HL-60 (cell line): ENCODE data around the gene PLA2G4B.

Experiments used
- DNase-seq, 2 experiments: peaks; one replicate each; pipeline ENCODE4 v3.0.0-alpha.2; 2010 to 2020; ENCODE audit warnings: low read depth in 1 of 2, low spot score in 1 of 2
- H3K27ac ChIP-seq: fragments of 250-450 bp; sonication (Bioruptor Pico); replicated peaks from 2 replicates; pipeline ENCODE4 v1.5.1; 2020; ENCODE audit warnings: mild to moderate bottlenecking, moderate library complexity
- H3K27me3 ChIP-seq: fragments of 250-450 bp; sonication (Bioruptor Pico); 2 replicates; pipeline ENCODE4 v1.5.1; 2021; ENCODE audit warnings: mild to moderate bottlenecking, moderate library complexity; ENCODE audit not compliant: insufficient read depth, poor library complexity, severe bottlenecking
- H3K4me3 ChIP-seq: replicated peaks from 2 replicates; pipeline ENCODE4 v1.5.1; 2011; ENCODE audit warnings: mild to moderate bottlenecking, control low read depth, low read length; ENCODE audit not compliant: insufficient read depth
- CTCF ChIP-seq: IDR thresholded peaks from one replicate; pipeline ENCODE4 v1.5.1; 2011; ENCODE audit warnings: low read length, control low read depth, inconsistent platforms; ENCODE audit not compliant: insufficient read depth
- GABPA ChIP-seq: IDR thresholded peaks from 2 replicates; pipeline ENCODE4 v1.6.1; 2012; ENCODE audit warnings: low read depth
- POLR2AphosphoS5 ChIP-seq: IDR thresholded peaks from 2 replicates; pipeline ENCODE4 v1.6.1; 2012; ENCODE audit warnings: low read depth
- SPI1 ChIP-seq: IDR thresholded peaks from 2 replicates; pipeline ENCODE4 v1.6.1; 2012; ENCODE audit warnings: low read depth, mild to moderate bottlenecking, borderline replicate concordance
- TF ChIP-seq, protein P1 (sequence below): IDR thresholded peaks from 2 replicates; pipeline ENCODE4 v1.6.1; 2012; ENCODE audit warnings: low read depth; ENCODE audit not compliant: insufficient replicate concordance

The PLA2G4B gene

DNA sequence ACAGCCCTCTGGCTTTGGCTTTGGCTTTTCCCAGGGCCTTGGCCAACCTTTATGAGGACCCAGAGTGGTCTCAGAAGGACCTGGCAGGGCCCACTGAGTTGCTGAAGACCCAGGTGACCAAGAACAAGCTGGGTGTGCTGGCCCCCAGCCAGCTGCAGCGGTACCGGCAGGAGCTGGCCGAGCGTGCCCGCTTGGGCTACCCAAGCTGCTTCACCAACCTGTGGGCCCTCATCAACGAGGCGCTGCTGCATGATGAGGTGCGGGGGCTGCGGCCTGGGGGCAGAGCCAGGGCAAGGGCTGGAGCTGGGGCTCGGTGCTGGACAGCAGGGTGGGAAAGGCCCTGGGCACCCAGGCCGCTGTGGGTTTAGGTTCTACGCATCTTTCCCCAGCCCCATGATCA is 6.2 kb downstream of the PLA2G4B start:
- no peak for DNase-seq
- Histone ChIP-seq H3K4me3 (no peak overlapping the region), H3K27me3 (no peaks in the 10 kb centered on the region), H3K27ac (no peak overlapping the region)
- no peak for TF ChIP-seq GABPA
- no peak for TF ChIP-seq CTCF

DNA sequence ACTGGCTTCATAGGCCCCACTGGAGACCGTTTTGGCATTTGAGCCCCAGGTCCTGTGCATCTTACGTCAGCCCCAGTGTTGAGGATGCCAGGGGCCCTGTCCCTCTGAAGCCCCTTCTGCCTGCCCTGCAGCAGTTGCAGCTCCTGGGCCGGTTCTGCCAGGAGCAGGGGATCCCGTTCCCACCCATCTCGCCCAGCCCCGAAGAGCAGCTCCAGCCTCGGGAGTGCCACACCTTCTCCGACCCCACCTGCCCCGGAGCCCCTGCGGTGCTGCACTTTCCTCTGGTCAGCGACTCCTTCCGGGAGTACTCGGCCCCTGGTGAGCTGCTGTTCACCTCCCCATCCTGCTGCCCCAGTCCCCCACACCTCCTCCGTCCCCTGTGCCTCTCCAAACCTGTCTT is 8.6 kb downstream of the PLA2G4B start:
- TF ChIP-seq SPI1 (no peak), CTCF (no peak), GABPA (no peak), POLR2AphosphoS5 (no peak)
- TF ChIP-seq, protein P1, sequence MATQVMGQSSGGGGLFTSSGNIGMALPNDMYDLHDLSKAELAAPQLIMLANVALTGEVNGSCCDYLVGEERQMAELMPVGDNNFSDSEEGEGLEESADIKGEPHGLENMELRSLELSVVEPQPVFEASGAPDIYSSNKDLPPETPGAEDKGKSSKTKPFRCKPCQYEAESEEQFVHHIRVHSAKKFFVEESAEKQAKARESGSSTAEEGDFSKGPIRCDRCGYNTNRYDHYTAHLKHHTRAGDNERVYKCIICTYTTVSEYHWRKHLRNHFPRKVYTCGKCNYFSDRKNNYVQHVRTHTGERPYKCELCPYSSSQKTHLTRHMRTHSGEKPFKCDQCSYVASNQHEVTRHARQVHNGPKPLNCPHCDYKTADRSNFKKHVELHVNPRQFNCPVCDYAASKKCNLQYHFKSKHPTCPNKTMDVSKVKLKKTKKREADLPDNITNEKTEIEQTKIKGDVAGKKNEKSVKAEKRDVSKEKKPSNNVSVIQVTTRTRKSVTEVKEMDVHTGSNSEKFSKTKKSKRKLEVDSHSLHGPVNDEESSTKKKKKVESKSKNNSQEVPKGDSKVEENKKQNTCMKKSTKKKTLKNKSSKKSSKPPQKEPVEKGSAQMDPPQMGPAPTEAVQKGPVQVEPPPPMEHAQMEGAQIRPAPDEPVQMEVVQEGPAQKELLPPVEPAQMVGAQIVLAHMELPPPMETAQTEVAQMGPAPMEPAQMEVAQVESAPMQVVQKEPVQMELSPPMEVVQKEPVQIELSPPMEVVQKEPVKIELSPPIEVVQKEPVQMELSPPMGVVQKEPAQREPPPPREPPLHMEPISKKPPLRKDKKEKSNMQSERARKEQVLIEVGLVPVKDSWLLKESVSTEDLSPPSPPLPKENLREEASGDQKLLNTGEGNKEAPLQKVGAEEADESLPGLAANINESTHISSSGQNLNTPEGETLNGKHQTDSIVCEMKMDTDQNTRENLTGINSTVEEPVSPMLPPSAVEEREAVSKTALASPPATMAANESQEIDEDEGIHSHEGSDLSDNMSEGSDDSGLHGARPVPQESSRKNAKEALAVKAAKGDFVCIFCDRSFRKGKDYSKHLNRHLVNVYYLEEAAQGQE = no peak
- no peak for DNase-seq
- H3K27me3 ChIP-seq = no peaks in the 10 kb centered on the region
- H3K4me3 ChIP-seq = no peak overlapping the region
- H3K27ac ChIP-seq = no peak overlapping the region

DNA sequence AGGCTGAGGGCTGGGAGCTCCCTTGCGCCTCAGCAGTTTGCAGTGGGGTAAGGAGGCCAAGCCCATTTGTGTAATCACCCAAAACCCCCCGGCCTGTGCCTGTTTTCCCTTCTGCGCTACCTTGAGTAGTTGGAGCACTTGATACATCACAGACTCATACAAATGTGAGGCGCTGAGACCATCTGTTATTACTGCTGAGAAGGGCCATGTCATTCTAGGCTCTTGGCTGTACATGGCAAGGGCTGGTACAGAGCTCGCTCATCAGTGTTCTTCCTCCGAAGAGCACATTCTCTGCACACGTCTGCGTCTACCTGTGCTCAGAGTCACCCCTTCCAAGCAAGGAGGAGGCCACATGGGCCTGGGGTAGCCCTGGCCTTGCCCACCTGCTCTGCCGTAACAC is 9.3 kb downstream of the PLA2G4B start:
- TF ChIP-seq SPI1 (no peak), CTCF (no peak), GABPA (no peak), POLR2AphosphoS5 (no peak)
- TF ChIP-seq, protein P1 = no peak
- no peaks in the 10 kb centered on the region for H3K27me3 ChIP-seq
- H3K27ac ChIP-seq = no peak overlapping the region
- no peak overlapping the region for H3K4me3 ChIP-seq
- DNase-seq = no peak

GRCh38 chr15:41848631-41849030 is 10.0 kb downstream of the PLA2G4B start:
- Histone ChIP-seq H3K4me3 (no peak overlapping the region), H3K27me3 (no peaks in the 10 kb centered on the region), H3K27ac (no peak overlapping the region)
- TF ChIP-seq, protein P1 = no peak
- TF ChIP-seq CTCF (no peak), GABPA (no peak), SPI1 (no peak), POLR2AphosphoS5 (no peak)
- DNase-seq = no peak
